ENCODE data around the gene SMIM15. TPM values are rescaled to one million over a fixed set of nuclear protein-coding genes. Genes with fewer than 3 reads are reported as not detected.

SMIM15 gene
- total RNA-seq, 2 donors from 2014 or later = 64.7 to 74.9 TPM

- H3K9me3 Mint-ChIP-seq = no peaks in the 10 kb centered on the region
- no peaks in the 10 kb centered on the region for H3K4me1 Mint-ChIP-seq (ENCODE audit: low read depth in 2 of 2)
- DNase-seq (ENCODE audit: low spot score) (no peak), ATAC-seq (no peak)
- no peak overlapping the region for H3K4me3 Mint-ChIP-seq
- no peaks in the 10 kb centered on the region for H3K27me3 Mint-ChIP-seq
- no peak overlapping the region for H3K27ac Mint-ChIP-seq
- no peaks in the 10 kb centered on the region for H3K36me3 Mint-ChIP-seq
These were observed 20.5 kb downstream of the SMIM15 start for GRCh38 chr5:61141801-61142200.

- H3K27ac Mint-ChIP-seq = no peak overlapping the region
- no peaks in the 10 kb centered on the region for H3K27me3 Mint-ChIP-seq
- no peaks in the 10 kb centered on the region for H3K36me3 Mint-ChIP-seq
- H3K9me3 Mint-ChIP-seq = no peaks in the 10 kb centered on the region
- DNase-seq (ENCODE audit: low spot score) (no peak), ATAC-seq (no peak)
- no peak overlapping the region for H3K4me3 Mint-ChIP-seq
- H3K4me1 Mint-ChIP-seq (ENCODE audit: low read depth in 2 of 2) = no peaks in the 10 kb centered on the region
These were observed 22.3 kb downstream of the SMIM15 start for GRCh38 chr5:61139931-61140330.

- no peak for ATAC-seq
These were observed 23.0 kb downstream of the SMIM15 start for GRCh38 chr5:61139094-61139873.

GRCh38 chr5:61137835-61138234 lies 24.4 kb downstream of the SMIM15 start:
- H3K4me1 Mint-ChIP-seq (ENCODE audit: low read depth in 2 of 2) = no peaks in the 10 kb centered on the region
- H3K9me3 Mint-ChIP-seq = no peaks in the 10 kb centered on the region
- DNase-seq (ENCODE audit: low spot score) (no peak), ATAC-seq (no peak)
- H3K36me3 Mint-ChIP-seq = no peaks in the 10 kb centered on the region
- H3K27ac Mint-ChIP-seq = no peak overlapping the region
- no peaks in the 10 kb centered on the region for H3K27me3 Mint-ChIP-seq
- H3K4me3 Mint-ChIP-seq = no peak overlapping the region

More at GRCh38 chr5:61139094-61139873, 23.0 kb downstream of the SMIM15 start:
- Mint-ChIP-seq H3K36me3 (no peaks in the 10 kb centered on the region), H3K27me3 (no peaks in the 10 kb centered on the region), H3K9me3 (no peaks in the 10 kb centered on the region), H3K4me3 (no peak overlapping the region), H3K4me1 (ENCODE audit: low read depth in 2 of 2) (no peaks in the 10 kb centered on the region), H3K27ac (no peak overlapping the region)
- no peak for DNase-seq (ENCODE audit: low spot score)

GRCh38 chr5:61132559-61132958 lies 29.7 kb downstream of the SMIM15 start:
- ATAC-seq (no peak), DNase-seq (ENCODE audit: low spot score) (no peak)
- no peaks in the 10 kb centered on the region for H3K9me3 Mint-ChIP-seq
- H3K4me3 Mint-ChIP-seq = no peak overlapping the region
- no peaks in the 10 kb centered on the region for H3K27me3 Mint-ChIP-seq
- no peaks in the 10 kb centered on the region for H3K4me1 Mint-ChIP-seq (ENCODE audit: low read depth in 2 of 2)
- H3K27ac Mint-ChIP-seq = no peak overlapping the region
- no peaks in the 10 kb centered on the region for H3K36me3 Mint-ChIP-seq

- Mint-ChIP-seq H3K4me3 (no peak overlapping the region), H3K27me3 (no peaks in the 10 kb centered on the region)
These were observed 32.0 kb downstream of the SMIM15 start for GRCh38 chr5:61130289-61130688.

GRCh38 chr5:61123145-61123544 lies 39.1 kb downstream of the SMIM15 start:
- H3K9me3 Mint-ChIP-seq = peaks cover 2% of the 10 kb centered on the region
- H3K27me3 Mint-ChIP-seq = no peaks in the 10 kb centered on the region
- no peak overlapping the region for H3K4me3 Mint-ChIP-seq
- DNase-seq (ENCODE audit: low spot score) = no peak
- H3K4me1 Mint-ChIP-seq (ENCODE audit: low read depth in 2 of 2) = no peaks in the 10 kb centered on the region
- no peak for ATAC-seq
- peaks cover 6% of the 10 kb centered on the region for H3K36me3 Mint-ChIP-seq
- no peak overlapping the region for H3K27ac Mint-ChIP-seq

More at GRCh38 chr5:61130289-61130688, 32.0 kb downstream of the SMIM15 start:
- no peak for DNase-seq (ENCODE audit: low spot score)
- Mint-ChIP-seq H3K4me1 (ENCODE audit: low read depth in 2 of 2) (no peaks in the 10 kb centered on the region), H3K27ac (no peak overlapping the region), H3K9me3 (peaks cover 2% of the 10 kb centered on the region), H3K36me3 (peaks cover 6% of the 10 kb centered on the region)
- no peak for ATAC-seq

GRCh38 chr5:61120534-61120933 lies 41.7 kb downstream of the SMIM15 start:
- Mint-ChIP-seq H3K27me3 (no peaks in the 10 kb centered on the region), H3K36me3 (no peaks in the 10 kb centered on the region), H3K4me1 (ENCODE audit: low read depth in 2 of 2) (peaks cover 0 to 3% of the 10 kb centered on the region in 2 donors)

GRCh38 chr5:61119066-61119465 lies 43.2 kb downstream of the SMIM15 start:
- Mint-ChIP-seq H3K27me3 (no peaks in the 10 kb centered on the region), H3K4me1 (ENCODE audit: low read depth in 2 of 2) (peaks cover 0 to 3% of the 10 kb centered on the region in 2 donors), H3K36me3 (peaks cover 7% of the 10 kb centered on the region), H3K9me3 (no peaks in the 10 kb centered on the region), H3K27ac (no peak overlapping the region), H3K4me3 (no peak overlapping the region)
- ATAC-seq = no peak
- no peak for DNase-seq (ENCODE audit: low spot score)

More at GRCh38 chr5:61120534-61120933, 41.7 kb downstream of the SMIM15 start:
- ATAC-seq (no peak), DNase-seq (ENCODE audit: low spot score) (no peak)
- no peak overlapping the region for H3K27ac Mint-ChIP-seq
- no peak overlapping the region for H3K4me3 Mint-ChIP-seq
- H3K9me3 Mint-ChIP-seq = no peaks in the 10 kb centered on the region

- DNase-seq (ENCODE audit: low spot score) (no peak), ATAC-seq (no peak)
- no peaks in the 10 kb centered on the region for H3K27me3 Mint-ChIP-seq
- H3K4me1 Mint-ChIP-seq (ENCODE audit: low read depth in 2 of 2) = peaks cover 0 to 7% of the 10 kb centered on the region in 2 donors
- peaks cover 22% of the 10 kb centered on the region for H3K36me3 Mint-ChIP-seq
- no peak overlapping the region for H3K4me3 Mint-ChIP-seq
- H3K9me3 Mint-ChIP-seq = peaks cover 6% of the 10 kb centered on the region
- H3K27ac Mint-ChIP-seq = no peak overlapping the region
These were observed 46.3 kb downstream of the SMIM15 start for GRCh38 chr5:61115968-61116367.

- Mint-ChIP-seq H3K27ac (no peak overlapping the region), H3K4me3 (no peak overlapping the region), H3K27me3 (no peaks in the 10 kb centered on the region), H3K9me3 (peaks cover 6% of the 10 kb centered on the region), H3K4me1 (ENCODE audit: low read depth in 2 of 2) (peaks cover 0 to 7% of the 10 kb centered on the region in 2 donors), H3K36me3 (peaks cover 22% of the 10 kb centered on the region)
- ATAC-seq (no peak), DNase-seq (ENCODE audit: low spot score) (no peak)
These were observed 47.8 kb downstream of the SMIM15 start for GRCh38 chr5:61114441-61114840.

Other genes starting within 250 kb of the SMIM15 start
- gene ERCC8, start 217.4 kb downstream of the SMIM15 start, total RNA-seq = 1 to 10 TPM; 8.9 to 9.1 TPM
- gene NDUFAF2, start 217.3 kb downstream of the SMIM15 start, total RNA-seq = 10 to 100 TPM; 18.6 to 29.3 TPM
- 1 to 10 TPM; 7.8 to 9.8 TPM for gene ZSWIM6, start 169.8 kb upstream of the SMIM15 start, total RNA-seq